HepG2 (cell line): Measurements from ENCODE around the gene ZDHHC18. TPM values are rescaled to one million over a fixed set of nuclear protein-coding genes. Genes with fewer than 3 reads are reported as not detected.
A peak's percentile ranks its signal among the peaks of the same experiment; 100 is the strongest.

Experiments used
- ATAC-seq: fragments of 200-7000 bp; cut with Tn5 transposase; 3 replicates; pipeline ENCODE4 v1.9.1; 2020; ENCODE audit warnings: mild to moderate bottlenecking, moderate library complexity
- BruUV-seq: library from RNA; stranded (reverse); fragments of 400-500 nt; replicated peaks from 2 replicates; lab custom pipeline; 2021; lab: Mats Ljungman, UMichigan
- CTCF ChIA-PET: fragments of 300-600 bp; formaldehyde crosslinking; extraction: SDS; loops from one replicate; lab custom pipeline; 2021; ENCODE audit warnings: low total read pairs, inconsistent platforms, low intra/inter-chr PET ratio; lab: Yijun Ruan, JAX
- POLR2A ChIA-PET: fragments of 350-600 bp; sonication (Branson Sonifier 250); formaldehyde crosslinking; loops from one replicate; lab custom pipeline; 2020; ENCODE audit warnings: antibody characterized with exemption, inconsistent platforms; lab: Yijun Ruan, JAX
- DNase-seq: peaks from one replicate; pipeline ENCODE4 v3.0.0-alpha.2; 2015; ENCODE audit warnings: low spot score
- FAIRE-seq: peaks from 3 replicates; lab custom pipeline; 2011; peaks lifted over from hg19 to GRCh38; lab: Jason Lieb, UNC
- H2AFZ ChIP-seq: one replicate; pipeline ENCODE4 v1.6.1; 2011; ENCODE audit warnings: low read length, inconsistent platforms
- H3K27ac ChIP-seq: fragments of 300-600 bp; 3 replicates; pipeline ENCODE4 v1.8.0; 2011; ENCODE audit warnings: mixed run types, mild to moderate bottlenecking, mixed read lengths, low read length, inconsistent platforms; ENCODE audit not compliant: insufficient read depth; ENCODE audit errors: extremely low read length
- H3K27me3 ChIP-seq, 2 experiments: fragments of 200-600 bp in 1 of 2; 2 replicates in 1 of 2; 3 replicates in 1 of 2; pipeline versions ENCODE4 v1.6.0 to v1.8.0; 2011; ENCODE audit warnings: low read length in 2 of 2, mild to moderate bottlenecking in 2 of 2, moderate library complexity in 2 of 2, inconsistent platforms in 1 of 2; ENCODE audit not compliant: insufficient read depth in 2 of 2, control insufficient read depth in 1 of 2
- H3K36me3 ChIP-seq, 2 experiments: fragments of 200-600 bp in 1 of 2; replicated peaks in 1 of 2; 2 replicates in 1 of 2; 3 replicates in 1 of 2; pipeline versions ENCODE4 v1.5.1 to v1.8.0; 2011; ENCODE audit warnings: low read length in 2 of 2, inconsistent platforms in 1 of 2; ENCODE audit not compliant: insufficient read depth in 2 of 2, control insufficient read depth in 1 of 2
- H3K4me1 ChIP-seq: 2 replicates; pipeline ENCODE4 v1.5.1; 2012; ENCODE audit warnings: low read length, inconsistent platforms; ENCODE audit not compliant: insufficient read depth
- H3K4me2 ChIP-seq: 2 replicates; pipeline ENCODE4 v1.6.0; 2011; ENCODE audit warnings: low read depth, low read length, inconsistent platforms
- H3K4me3 ChIP-seq, 3 experiments: fragments of 200-600 bp in 1 of 3; sonication (generic), shearing (Covaris generic) in 1 of 3; replicated peaks in 1 of 3; 2 replicates each; pipeline ENCODE4 v1.5.1; 2011 to 2016; ENCODE audit warnings: low read length in 3 of 3, inconsistent platforms in 2 of 3, low read depth in 2 of 3, mild to moderate bottlenecking in 2 of 3, control low read depth in 1 of 3, mixed read lengths in 1 of 3; ENCODE audit not compliant: insufficient read depth in 1 of 3
- H3K79me2 ChIP-seq: one replicate; pipeline ENCODE4 v1.6.1; 2011; ENCODE audit warnings: low read length, inconsistent platforms; ENCODE audit not compliant: insufficient read depth
- H3K9ac ChIP-seq: 2 replicates; pipeline ENCODE4 v1.6.0; 2011; ENCODE audit warnings: mild to moderate bottlenecking, low read depth, low read length, inconsistent platforms; ENCODE audit not compliant: insufficient read depth
- H3K9me3 ChIP-seq: 2 replicates; pipeline ENCODE4 v1.5.1; 2012; ENCODE audit warnings: mild to moderate bottlenecking, low read length
- H4K20me1 ChIP-seq: 2 replicates; pipeline ENCODE4 v1.6.0; 2011; ENCODE audit warnings: inconsistent platforms, mild to moderate bottlenecking, low read length, moderate library complexity; ENCODE audit not compliant: insufficient read depth
- ELF1 ChIP-seq: sonication (generic); formaldehyde crosslinking; IDR thresholded peaks from 2 replicates; pipeline ENCODE4 v1.4.0; 2020; ENCODE audit warnings: missing genetic modification reagents
- ELF3 ChIP-seq: IDR thresholded peaks from 2 replicates; pipeline ENCODE4 v1.6.1; 2016; ENCODE audit warnings: missing genetic modification reagents, missing compliant biosample characterization
- ETV6 ChIP-seq: sonication (generic); formaldehyde crosslinking; conservative IDR thresholded peaks from 2 replicates; pipeline ENCODE4 v1.4.0; 2020; ENCODE audit warnings: missing genetic modification reagents
- HMGXB4 ChIP-seq, 2 experiments: sonication (generic) in 1 of 2; formaldehyde crosslinking in 1 of 2; IDR thresholded peaks; 2 replicates each; pipeline versions ENCODE4 v1.4.0 to v1.6.1; 2018 to 2020; ENCODE audit warnings: missing genetic modification reagents in 2 of 2, borderline replicate concordance in 1 of 2, low read depth in 1 of 2, mild to moderate bottlenecking in 1 of 2, missing biosample characterization in 1 of 2
- KDM4B ChIP-seq: sonication (generic); formaldehyde crosslinking; IDR thresholded peaks from 2 replicates; pipeline ENCODE4 v1.4.0; 2020; ENCODE audit warnings: missing genetic modification reagents
- NONO ChIP-seq, 2 experiments: fragments of 450-650 bp in 1 of 2; sonication (generic) in 1 of 2; formaldehyde crosslinking in 1 of 2; IDR thresholded peaks in 1 of 2; conservative IDR thresholded peaks in 1 of 2; 2 replicates each; pipeline versions ENCODE4 v1.6.1 to v1.8.0; 2017 to 2022; ENCODE audit warnings: mild to moderate bottlenecking in 1 of 2, missing genetic modification reagents in 1 of 2, moderate library complexity in 1 of 2
- PAXIP1 ChIP-seq: sonication (generic); formaldehyde crosslinking; conservative IDR thresholded peaks from 2 replicates; pipeline ENCODE4 v1.4.0; 2020; ENCODE audit warnings: mild to moderate bottlenecking, missing genetic modification reagents, moderate library complexity
- PRPF4 ChIP-seq: fragments of 200-400 bp; formaldehyde crosslinking; IDR thresholded peaks from 2 replicates; pipeline ENCODE4 v1.6.1; 2016; ENCODE audit warnings: low read length, low read depth; ENCODE audit not compliant: poor library complexity, severe bottlenecking
- REL ChIP-seq: sonication (generic); formaldehyde crosslinking; conservative IDR thresholded peaks from 2 replicates; pipeline ENCODE4 v1.8.0; 2022; ENCODE audit warnings: mild to moderate bottlenecking, missing genetic modification reagents, moderate library complexity
- RXRB ChIP-seq: IDR thresholded peaks from 2 replicates; pipeline ENCODE4 v1.6.1; 2016; ENCODE audit warnings: borderline replicate concordance, missing genetic modification reagents, missing compliant biosample characterization
- SAP130 ChIP-seq: IDR thresholded peaks from 2 replicates; pipeline ENCODE4 v1.6.1; 2016; ENCODE audit warnings: low read depth
- ZBTB34 ChIP-seq: sonication (generic); formaldehyde crosslinking; IDR thresholded peaks from 2 replicates; pipeline ENCODE4 v1.8.0; 2022; ENCODE audit warnings: mild to moderate bottlenecking, missing genetic modification reagents
- WGBS: methylation state at CpG from one replicate; pipeline ENCODE4 v1.1.6; 2017; ENCODE audit warnings: low lambda C conversion rate; 5-methylcytosine and 5-hydroxymethylcytosine counted together
- in situ Hi-C: cut with HindIII; loops from 2 replicates; pipeline ENCODE4 v1.10.0; 2017; ENCODE audit warnings: low pct_unique_long_range_greater_than_20kb; ENCODE audit not compliant: extremely low pct_ligation_motif_present
- intact Hi-C: fragments of 100-400 bp; cut with micrococcal nuclease; formaldehyde crosslinking; loops from one replicate; pipeline ENCODE4 v1.10.0; 2022; ENCODE audit not compliant: unreplicated experiment
- polyA plus RNA-seq, 8 experiments: library from polyadenylated mRNA; depleted of rRNA in 3 of 8; stranded (reverse) in 7 of 8; unstranded in 1 of 8; fragments of >200 nt; fragmentation: Illumina TruSeq in 4 of 8; extraction: Trizol in 4 of 8; gene quantifications; 2 replicates each; pipeline versions ENCODE4 v1.2.1 to v1.2.3, GENCODE V29; 2011 to 2016; ENCODE audit warnings: low read depth in 4 of 8, missing spikeins in 1 of 8, mixed read lengths in 1 of 8; ENCODE audit not compliant: insufficient read depth in 1 of 8
- total RNA-seq, 5 experiments: library from RNA; depleted of rRNA; stranded (reverse); fragments of >200 nt; fragmentation: Illumina TruSeq; extraction: Trizol; gene quantifications; 2 replicates each; pipeline ENCODE4 v1.2.3, GENCODE V29; 2016; ENCODE audit warnings: low read depth in 1 of 5
- TF ChIP-seq, protein P1 (sequence below): sonication (generic); formaldehyde crosslinking; IDR thresholded peaks from 2 replicates; pipeline ENCODE4 v1.8.0; 2023; ENCODE audit warnings: mild to moderate bottlenecking, missing genetic modification reagents

ZDHHC18 gene
- total and polyA plus RNA-seq, 2 of the 13 experiments (the other 11 are each of a cell fraction or from before 2014, with no cell fraction given), result 13.2 to 35.3 TPM

DNA sequence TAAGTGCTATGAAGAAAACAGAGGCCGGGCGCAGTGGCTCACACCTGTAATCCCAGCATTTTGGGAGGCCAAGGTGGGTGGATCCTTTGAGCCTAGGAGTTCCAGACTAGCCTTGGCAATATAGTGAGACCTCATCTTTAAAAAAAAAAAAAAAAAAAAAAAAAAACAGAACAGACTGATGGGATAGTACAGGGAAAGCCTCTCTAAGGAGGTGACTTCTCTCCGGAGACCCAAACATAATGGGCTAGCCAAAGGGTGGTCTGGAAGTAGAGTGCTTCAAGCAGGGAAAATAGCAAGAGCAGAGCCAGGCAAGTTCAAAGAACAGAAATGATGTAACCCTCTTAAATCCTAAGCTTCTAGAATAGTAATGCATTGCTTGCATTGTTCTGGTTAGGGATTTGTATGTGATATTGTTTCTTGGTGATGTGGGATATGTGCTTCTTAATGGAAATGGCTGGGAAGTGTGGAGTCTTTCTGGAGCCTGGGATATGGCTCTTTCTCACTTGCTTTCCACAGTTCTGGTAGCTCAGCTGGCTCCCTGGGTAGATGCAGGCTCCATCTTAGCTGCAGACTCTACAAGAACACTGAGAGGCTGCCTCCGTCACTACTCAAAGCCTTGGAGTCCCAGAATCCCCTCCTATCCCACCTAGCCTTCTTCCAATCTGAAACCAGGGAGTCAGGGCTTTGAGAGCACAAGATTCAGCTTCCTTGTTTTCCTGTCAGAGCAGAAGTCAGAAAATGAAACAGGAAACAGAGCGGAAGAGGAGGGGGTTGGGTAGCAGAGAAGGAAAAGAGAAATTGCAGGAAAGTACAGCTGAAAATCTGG lies 40.7 kb upstream of the ZDHHC18 start:
- BruUV-seq, result no TSS peak
- Histone ChIP-seq H4K20me1 (no peaks in the 10 kb centered on the region), H3K9me3 (no peaks in the 10 kb centered on the region), H3K27ac (peak overlapping the region; percentile 97), H3K4me1 (peaks cover 70% of the 10 kb centered on the region), H2AFZ (no peak overlapping the region), H3K36me3 (no peaks in the 10 kb centered on the region; a peak in 2 of 5 replicates), H3K27me3 (no peaks in the 10 kb centered on the region; a peak in 1 of 5 replicates), H3K4me2 (peak overlapping the region; percentile 99), H3K4me3 (peak overlapping the region in 2 of 3 experiments; percentile 36 to 89; a peak in 3 of 6 replicates), H3K79me2 (peaks cover 8% of the 10 kb centered on the region), H3K9ac (peak overlapping the region; percentile 98)
- CTCF ChIA-PET, result no interaction called here
- intact Hi-C loops, result loop anchor here (5.0 kb wide), 2 partner anchors 89 to 109 kb away; partner anchors contain the start of gene ARID1A
- POLR2A ChIA-PET, result interaction anchor here (0.6 to 7.0 kb wide), 9 partner anchors 27 to 177 kb away, joined by 3 to 127 read pairs (median 3); partner anchors contain the start of genes ARID1A and NR0B2
- in situ Hi-C loops, result loop anchor here (5.0 kb wide), 2 partner anchors 94 to 184 kb away; no protein-coding TSS in a partner anchor
- DNase-seq, result no peak
- FAIRE-seq, result peak; percentile 63
- ATAC-seq, result no peak
- 80% methylated on average over 5 of the region's 5 CpGs for WGBS
- TF ChIP-seq HMGXB4 (CRISPR knock-in tag; IDR thresholded peaks at IDR 0.05; ENCODE audit: borderline replicate concordance in 1 of 2, low read depth in 1 of 2), result 0 out of 4 replicates have a peak, but pooled peaks of 1 of the 2 experiments have one; percentile 2
- TF ChIP-seq, protein P1, sequence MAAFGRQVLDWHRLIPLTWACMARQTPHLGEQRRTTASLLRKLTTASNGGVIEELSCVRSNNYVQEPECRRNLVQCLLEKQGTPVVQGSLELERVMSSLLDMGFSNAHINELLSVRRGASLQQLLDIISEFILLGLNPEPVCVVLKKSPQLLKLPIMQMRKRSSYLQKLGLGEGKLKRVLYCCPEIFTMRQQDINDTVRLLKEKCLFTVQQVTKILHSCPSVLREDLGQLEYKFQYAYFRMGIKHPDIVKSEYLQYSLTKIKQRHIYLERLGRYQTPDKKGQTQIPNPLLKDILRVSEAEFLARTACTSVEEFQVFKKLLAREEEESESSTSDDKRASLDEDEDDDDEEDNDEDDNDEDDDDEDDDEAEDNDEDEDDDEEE (CRISPR knock-in tag), result no peak
- TF ChIP-seq ELF3, result peak; percentile 62
- peak; percentile 51; the same call in 1 of the 2 replicates for TF ChIP-seq REL (CRISPR knock-in tag)
- TF ChIP-seq RXRB (CRISPR knock-in tag), result peak; percentile 34; the same call in 1 of the 2 replicates
- TF ChIP-seq PAXIP1 (CRISPR knock-in tag), result 0 out of 2 replicates have a peak, but pooled peaks have one; percentile 9
- TF ChIP-seq ZBTB34 (CRISPR knock-in tag), result no peak
- peak; percentile 90; the same call in 1 of the 2 replicates for TF ChIP-seq ETV6 (CRISPR knock-in tag)
- no peak for TF ChIP-seq NONO (IDR thresholded peaks at IDR 0.05)
- 0 out of 2 replicates have a peak, but pooled peaks have one; percentile 29 for TF ChIP-seq NONO (CRISPR knock-in tag; conservative IDR thresholded peaks at IDR 0.05)
- no peak for TF ChIP-seq KDM4B (CRISPR knock-in tag)
- TF ChIP-seq ELF1 (CRISPR knock-in tag), result peak; percentile 63
- TF ChIP-seq PRPF4, result peak; percentile 38
- peak; percentile 42 for TF ChIP-seq SAP130
